ENCODE measurements around the gene CCDC24.

- TF ChIP-seq CTCF (IDR thresholded peaks at IDR 0.05) = peak; percentile 76 to 87 (median 84)
- TF ChIP-seq POLR2A (IDR thresholded peaks at IDR 0.05) = peak; percentile 64 to 79
These were observed 45.0 kb upstream of the CCDC24 start, which contains the start of gene IPO13 for GRCh38 chr1:43946236-43947060.

Measured in Peyer's patch (tissue), 4 donors.